GM18499 (cell line): ENCODE results near the gene ARHGEF3.

Experiments used
- ATAC-seq: cut with Tn5 transposase; IDR thresholded peaks from one replicate; pipeline ENCODE4 v1.9.1; 2021; ENCODE audit warnings: moderate number of reproducible peaks; ENCODE audit not compliant: insufficient read depth, unreplicated experiment

Gene ARHGEF3

GRCh38 chr3:56823984-56824703 is 22.4 kb upstream of the ARHGEF3 start:
- ATAC-seq = no peak

- no peak for ATAC-seq
These were observed 21.7 kb upstream of the ARHGEF3 start for GRCh38 chr3:56823421-56823926.

GRCh38 chr3:56822501-56822900 is 20.8 kb upstream of the ARHGEF3 start:
- no peak for ATAC-seq

GRCh38 chr3:56819016-56819809 is 17.5 kb upstream of the ARHGEF3 start:
- no peak for ATAC-seq

GRCh38 chr3:56818156-56818985 is 16.6 kb upstream of the ARHGEF3 start:
- no peak for ATAC-seq

- no peak for ATAC-seq
These were observed 15.9 kb upstream of the ARHGEF3 start for GRCh38 chr3:56817646-56818045.

- ATAC-seq = no peak
These were observed 14.3 kb upstream of the ARHGEF3 start for GRCh38 chr3:56816061-56816460.

- ATAC-seq = no peak
These were observed 13.8 kb upstream of the ARHGEF3 start for GRCh38 chr3:56815589-56815988.

GRCh38 chr3:56813653-56813960 is 11.9 kb upstream of the ARHGEF3 start:
- no peak for ATAC-seq

- no peak for ATAC-seq
These were observed 11.3 kb upstream of the ARHGEF3 start for GRCh38 chr3:56812754-56813652.

- no peak for ATAC-seq
These were observed 9.9 kb upstream of the ARHGEF3 start for GRCh38 chr3:56811546-56812202.

- no peak for ATAC-seq
These were observed 9.1 kb upstream of the ARHGEF3 start for GRCh38 chr3:56810577-56811545.

GRCh38 chr3:56806407-56806806 is 4.7 kb upstream of the ARHGEF3 start:
- no peak for ATAC-seq

GRCh38 chr3:56802790-56803189 is 1.0 kb upstream of the ARHGEF3 start:
- ATAC-seq = no peak

GRCh38 chr3:56802378-56802745 is 613 bp upstream of the ARHGEF3 start:
- ATAC-seq = no peak

- no peak for ATAC-seq
These were observed 702 bp downstream of the ARHGEF3 start for GRCh38 chr3:56800832-56801661.

GRCh38 chr3:56800130-56800831 is 1.5 kb downstream of the ARHGEF3 start:
- no peak for ATAC-seq
